Astrocyte of the cerebellum (primary cell): ENCODE measurements around the gene SUCO.

Experiments
- DNase-seq: peaks from one replicate; pipeline ENCODE4 v3.0.0-alpha.2; 2011; ENCODE audit warnings: low read depth
- H3K4me3 ChIP-seq: 2 replicates; pipeline ENCODE4 v1.5.1; 2011; ENCODE audit warnings: mild to moderate bottlenecking, low read depth, low read length, moderate library complexity
- CTCF ChIP-seq: IDR thresholded peaks from 2 replicates; pipeline ENCODE4 v1.5.1; 2012; ENCODE audit warnings: low read length, low read depth, moderate library complexity, mild to moderate bottlenecking; ENCODE audit errors: missing control alignments
- in situ Hi-C: cut with HindIII; loops from 2 replicates; pipeline ENCODE4 v1.10.0; 2017; ENCODE audit warnings: low sequenced_read_pairs

The SUCO gene

GRCh38 chr1:172554915-172555314 is 22.0 kb downstream of the SUCO start:
- no peak for TF ChIP-seq CTCF

GRCh38 chr1:172556461-172556860 is 23.5 kb downstream of the SUCO start:
- no peak overlapping the region for H3K4me3 ChIP-seq
- DNase-seq = no peak
- TF ChIP-seq CTCF = no peak
- in situ Hi-C loops = no loop called here

More at GRCh38 chr1:172554915-172555314, 22.0 kb downstream of the SUCO start:
- DNase-seq = no peak
- in situ Hi-C loops = no loop called here
- no peak overlapping the region for H3K4me3 ChIP-seq

DNA sequence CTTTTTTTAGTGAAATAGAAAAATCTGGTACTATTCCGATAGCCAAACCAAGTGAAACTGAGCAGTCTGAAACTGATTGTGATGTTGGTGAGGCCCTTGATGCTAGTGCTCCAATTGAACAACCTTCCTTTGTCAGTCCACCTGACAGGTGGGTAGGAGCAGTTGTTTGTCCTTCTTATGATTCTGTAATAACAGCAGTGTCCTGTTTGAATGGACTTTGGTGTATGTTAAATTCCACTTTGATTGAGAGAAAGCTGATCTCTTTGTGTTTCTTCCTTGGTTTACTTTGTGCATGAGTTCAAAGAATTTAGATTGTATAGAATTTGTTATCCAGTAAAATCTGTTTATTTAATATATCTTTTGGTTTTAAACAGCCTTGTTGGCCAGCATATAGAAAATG is 24.3 kb downstream of the SUCO start:
- TF ChIP-seq CTCF = no peak
- in situ Hi-C loops = no loop called here
- H3K4me3 ChIP-seq = no peak overlapping the region
- DNase-seq = no peak

- H3K4me3 ChIP-seq = no peak overlapping the region
- no peak for TF ChIP-seq CTCF
- in situ Hi-C loops = no loop called here
- DNase-seq = no peak
Observed at GRCh38 chr1:172559572-172560210, 26.7 kb downstream of the SUCO start.

GRCh38 chr1:172561252-172561651 is 28.3 kb downstream of the SUCO start:
- DNase-seq = no peak
- TF ChIP-seq CTCF = no peak
- no peak overlapping the region for H3K4me3 ChIP-seq
- in situ Hi-C loops = no loop called here

DNA sequence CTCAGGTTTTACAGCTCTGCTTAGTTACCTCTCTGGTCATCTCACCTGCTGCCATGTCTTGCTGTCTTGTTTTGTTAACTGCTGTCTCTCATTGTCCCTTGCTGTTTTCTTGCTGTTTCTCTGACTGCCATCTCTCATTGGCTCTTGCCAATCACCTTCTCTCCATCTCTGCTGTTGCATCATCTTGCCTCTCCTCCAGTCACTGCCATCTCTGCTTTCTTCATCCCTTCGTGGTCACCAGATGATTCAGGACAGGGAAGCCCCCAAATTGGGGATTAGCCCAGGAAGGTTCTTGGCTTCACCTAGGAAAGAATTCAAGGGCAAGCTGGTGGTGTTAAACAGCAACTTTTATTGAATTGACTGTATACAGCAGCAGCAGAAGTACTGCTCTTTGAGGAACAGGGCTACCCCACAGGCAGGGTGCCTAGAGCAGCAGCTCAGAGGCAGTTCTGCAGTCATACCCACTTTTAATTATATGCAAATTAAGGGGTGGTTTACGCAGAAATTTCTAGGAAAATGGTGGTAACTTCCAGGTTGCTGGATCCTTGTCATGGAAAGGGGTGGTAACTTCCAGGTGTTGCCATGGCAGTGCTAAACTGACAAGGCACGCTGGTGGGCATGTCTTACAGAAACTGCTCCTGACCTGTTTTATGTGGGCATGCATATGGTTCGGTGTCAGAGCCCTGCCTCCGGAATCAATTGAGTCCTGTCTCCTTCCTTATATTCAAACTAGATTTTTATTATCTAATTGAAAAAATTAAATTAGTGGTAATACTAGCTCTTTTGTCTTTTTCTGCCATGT is 33.4 kb downstream of the SUCO start:
- TF ChIP-seq CTCF = no peak
- DNase-seq = no peak
- no peak overlapping the region for H3K4me3 ChIP-seq
- in situ Hi-C loops = no loop called here
